Ishikawa (cell line): Measurements from ENCODE around the gene MYORG.

Source experiments
- CEBPB ChIP-seq: IDR thresholded peaks from 2 replicates; pipeline ENCODE4 v1.6.1; 2012
- EGR1 ChIP-seq: IDR thresholded peaks from 2 replicates; pipeline ENCODE4 v1.6.1; 2012
- EP300 ChIP-seq: IDR thresholded peaks from 2 replicates; pipeline ENCODE4 v1.6.1; 2012; ENCODE audit warnings: borderline replicate concordance
- FOXM1 ChIP-seq: IDR thresholded peaks from 2 replicates; pipeline ENCODE4 v1.6.1; 2012; ENCODE audit warnings: low read depth, borderline replicate concordance
- RAD21 ChIP-seq: IDR thresholded peaks from 2 replicates; pipeline ENCODE4 v1.6.1; 2012; ENCODE audit warnings: low read depth
- TAF1 ChIP-seq: IDR thresholded peaks from 2 replicates; pipeline ENCODE4 v1.6.1; 2012; ENCODE audit warnings: low read depth, mild to moderate bottlenecking
- TCF12 ChIP-seq: IDR thresholded peaks from 2 replicates; pipeline ENCODE4 v1.6.1; 2012; ENCODE audit warnings: low read depth
- TEAD4 ChIP-seq: IDR thresholded peaks from 2 replicates; pipeline ENCODE4 v1.6.1; 2012
- TF ChIP-seq, protein P1 (sequence below): IDR thresholded peaks from 2 replicates; pipeline ENCODE4 v1.6.1; 2012; ENCODE audit warnings: low read depth, mild to moderate bottlenecking
- TF ChIP-seq, protein P2 (sequence below): IDR thresholded peaks from 2 replicates; pipeline ENCODE4 v1.6.1; 2012

DNA sequence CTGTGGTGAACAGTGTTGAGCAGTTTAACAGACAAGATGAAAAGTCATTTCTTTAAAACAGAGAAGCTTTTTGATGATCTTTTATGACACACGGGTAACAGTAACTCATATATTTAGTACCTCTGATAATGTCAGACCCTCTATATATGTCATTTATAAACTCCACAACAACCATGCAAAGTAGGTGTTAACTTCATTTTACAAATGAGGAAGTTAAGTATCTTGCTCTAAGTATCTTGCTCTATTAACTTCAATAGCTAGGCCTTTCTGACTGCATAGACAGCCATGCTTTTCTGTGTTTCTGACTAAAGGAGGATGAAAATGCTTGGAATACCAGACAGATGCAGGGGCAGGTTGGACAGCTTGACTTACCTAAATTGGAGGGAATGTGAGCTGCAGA, 45.5 kb downstream of the MYORG start:
- no peak for TF ChIP-seq TAF1
- TF ChIP-seq EGR1: no peak
- TF ChIP-seq EP300: no peak
- no peak for TF ChIP-seq RAD21
- TF ChIP-seq FOXM1: no peak
- TF ChIP-seq TEAD4: no peak
- TF ChIP-seq, protein P1, sequence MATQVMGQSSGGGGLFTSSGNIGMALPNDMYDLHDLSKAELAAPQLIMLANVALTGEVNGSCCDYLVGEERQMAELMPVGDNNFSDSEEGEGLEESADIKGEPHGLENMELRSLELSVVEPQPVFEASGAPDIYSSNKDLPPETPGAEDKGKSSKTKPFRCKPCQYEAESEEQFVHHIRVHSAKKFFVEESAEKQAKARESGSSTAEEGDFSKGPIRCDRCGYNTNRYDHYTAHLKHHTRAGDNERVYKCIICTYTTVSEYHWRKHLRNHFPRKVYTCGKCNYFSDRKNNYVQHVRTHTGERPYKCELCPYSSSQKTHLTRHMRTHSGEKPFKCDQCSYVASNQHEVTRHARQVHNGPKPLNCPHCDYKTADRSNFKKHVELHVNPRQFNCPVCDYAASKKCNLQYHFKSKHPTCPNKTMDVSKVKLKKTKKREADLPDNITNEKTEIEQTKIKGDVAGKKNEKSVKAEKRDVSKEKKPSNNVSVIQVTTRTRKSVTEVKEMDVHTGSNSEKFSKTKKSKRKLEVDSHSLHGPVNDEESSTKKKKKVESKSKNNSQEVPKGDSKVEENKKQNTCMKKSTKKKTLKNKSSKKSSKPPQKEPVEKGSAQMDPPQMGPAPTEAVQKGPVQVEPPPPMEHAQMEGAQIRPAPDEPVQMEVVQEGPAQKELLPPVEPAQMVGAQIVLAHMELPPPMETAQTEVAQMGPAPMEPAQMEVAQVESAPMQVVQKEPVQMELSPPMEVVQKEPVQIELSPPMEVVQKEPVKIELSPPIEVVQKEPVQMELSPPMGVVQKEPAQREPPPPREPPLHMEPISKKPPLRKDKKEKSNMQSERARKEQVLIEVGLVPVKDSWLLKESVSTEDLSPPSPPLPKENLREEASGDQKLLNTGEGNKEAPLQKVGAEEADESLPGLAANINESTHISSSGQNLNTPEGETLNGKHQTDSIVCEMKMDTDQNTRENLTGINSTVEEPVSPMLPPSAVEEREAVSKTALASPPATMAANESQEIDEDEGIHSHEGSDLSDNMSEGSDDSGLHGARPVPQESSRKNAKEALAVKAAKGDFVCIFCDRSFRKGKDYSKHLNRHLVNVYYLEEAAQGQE: no peak
- TF ChIP-seq, protein P2, sequence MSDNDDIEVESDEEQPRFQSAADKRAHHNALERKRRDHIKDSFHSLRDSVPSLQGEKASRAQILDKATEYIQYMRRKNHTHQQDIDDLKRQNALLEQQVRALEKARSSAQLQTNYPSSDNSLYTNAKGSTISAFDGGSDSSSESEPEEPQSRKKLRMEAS: no peak
- TF ChIP-seq CEBPB: no peak
- no peak for TF ChIP-seq TCF12
